HL-60 (cell line): Measurements from ENCODE around the gene PRG2.

Experiments
- GABPA ChIP-seq: IDR thresholded peaks from 2 replicates; pipeline ENCODE4 v1.6.1; 2012; ENCODE audit warnings: low read depth
- POLR2AphosphoS5 ChIP-seq: IDR thresholded peaks from 2 replicates; pipeline ENCODE4 v1.6.1; 2012; ENCODE audit warnings: low read depth
- SPI1 ChIP-seq: IDR thresholded peaks from 2 replicates; pipeline ENCODE4 v1.6.1; 2012; ENCODE audit warnings: low read depth, mild to moderate bottlenecking, borderline replicate concordance
- TF ChIP-seq, protein P1 (sequence below): IDR thresholded peaks from one replicate; pipeline ENCODE4 v1.5.1; 2011; ENCODE audit warnings: low read length, control low read depth, inconsistent platforms; ENCODE audit not compliant: insufficient read depth

DNA sequence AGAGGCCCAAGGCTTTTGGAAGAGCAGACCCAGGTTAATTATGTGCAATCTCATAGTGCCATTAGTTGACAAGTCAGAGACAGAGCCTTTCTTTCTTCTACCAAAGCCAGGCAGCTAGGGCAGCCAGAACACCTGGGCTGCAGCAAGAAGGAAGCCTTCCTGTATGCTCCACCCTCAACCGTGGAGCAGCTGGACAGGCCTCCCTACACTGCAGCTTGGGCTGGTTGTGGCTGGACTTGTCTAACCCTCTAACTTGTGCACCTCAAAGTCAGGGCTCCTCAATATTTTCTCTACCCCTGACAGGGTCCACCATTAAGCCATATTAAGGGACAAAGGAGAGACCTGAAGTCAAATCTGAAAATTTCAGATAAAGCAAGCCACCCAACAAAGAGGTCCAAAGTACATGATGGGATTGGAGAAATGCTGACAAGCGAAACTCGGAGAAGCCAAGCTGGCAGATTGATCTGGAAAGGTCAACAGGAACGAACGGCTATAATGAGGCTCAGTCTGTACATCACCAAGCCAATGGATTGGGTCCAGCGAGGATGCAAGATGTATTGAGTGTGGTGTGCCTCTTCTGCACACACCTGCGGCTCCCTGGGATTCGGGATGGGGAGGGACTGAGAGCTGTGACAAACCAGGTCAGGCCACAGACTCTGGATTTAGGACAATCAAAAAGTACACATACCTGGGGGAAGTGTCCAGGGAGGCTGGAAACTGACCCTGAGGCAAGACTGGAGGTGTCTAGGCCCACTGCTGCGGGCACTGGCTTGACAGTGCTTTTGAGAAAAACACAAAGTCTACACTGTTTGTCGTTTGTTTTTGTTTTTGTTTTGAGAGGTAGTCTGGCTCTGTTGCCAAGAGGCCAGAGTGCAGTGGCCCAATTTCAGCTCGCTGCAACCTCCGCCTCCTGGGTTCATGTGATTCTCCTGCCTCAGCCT, 48.2 kb upstream of the PRG2 start:
- TF ChIP-seq, protein P1, sequence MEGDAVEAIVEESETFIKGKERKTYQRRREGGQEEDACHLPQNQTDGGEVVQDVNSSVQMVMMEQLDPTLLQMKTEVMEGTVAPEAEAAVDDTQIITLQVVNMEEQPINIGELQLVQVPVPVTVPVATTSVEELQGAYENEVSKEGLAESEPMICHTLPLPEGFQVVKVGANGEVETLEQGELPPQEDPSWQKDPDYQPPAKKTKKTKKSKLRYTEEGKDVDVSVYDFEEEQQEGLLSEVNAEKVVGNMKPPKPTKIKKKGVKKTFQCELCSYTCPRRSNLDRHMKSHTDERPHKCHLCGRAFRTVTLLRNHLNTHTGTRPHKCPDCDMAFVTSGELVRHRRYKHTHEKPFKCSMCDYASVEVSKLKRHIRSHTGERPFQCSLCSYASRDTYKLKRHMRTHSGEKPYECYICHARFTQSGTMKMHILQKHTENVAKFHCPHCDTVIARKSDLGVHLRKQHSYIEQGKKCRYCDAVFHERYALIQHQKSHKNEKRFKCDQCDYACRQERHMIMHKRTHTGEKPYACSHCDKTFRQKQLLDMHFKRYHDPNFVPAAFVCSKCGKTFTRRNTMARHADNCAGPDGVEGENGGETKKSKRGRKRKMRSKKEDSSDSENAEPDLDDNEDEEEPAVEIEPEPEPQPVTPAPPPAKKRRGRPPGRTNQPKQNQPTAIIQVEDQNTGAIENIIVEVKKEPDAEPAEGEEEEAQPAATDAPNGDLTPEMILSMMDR = no peak
- TF ChIP-seq SPI1 = no peak
- no peak for TF ChIP-seq GABPA
- TF ChIP-seq POLR2AphosphoS5 = no peak
